Stimulated activated memory B cell treated with anti-CD40 and anti-IgM and Interleukin-4, amounts not matched to agents 10 μg/mL and 1 μg/mL and 100 μg/mL, for 72 hours (primary cell): ENCODE results near the gene TTLL7.
"Not testable (repeated sequence)": the region's sequence is repeated elsewhere in the genome, so short reads cannot be mapped to it uniquely, and the experiment has no call there.

ENCODE experiments used
- ATAC-seq: fragments of 150-1000 bp; cut with Tn5 transposase; 2 replicates; pipeline ENCODE4 v1.10.0; 2021
- H3K27ac Mint-ChIP-seq: one replicate; pipeline ENCODE4 v1.8.0; 2022; ENCODE audit warnings: mild to moderate bottlenecking, mixed read lengths
- H3K27me3 Mint-ChIP-seq: one replicate; pipeline ENCODE4 v1.8.0; 2022; ENCODE audit warnings: mixed read lengths
- H3K36me3 Mint-ChIP-seq: one replicate; pipeline ENCODE4 v1.8.0; 2022; ENCODE audit warnings: mixed read lengths
- H3K4me1 Mint-ChIP-seq: one replicate; pipeline ENCODE4 v1.8.0; 2022; ENCODE audit warnings: mixed read lengths
- H3K4me3 Mint-ChIP-seq: one replicate; pipeline ENCODE4 v1.8.0; 2022; ENCODE audit warnings: mild to moderate bottlenecking, moderate library complexity, mixed read lengths
- H3K9me3 Mint-ChIP-seq: one replicate; pipeline ENCODE4 v1.8.0; 2022; ENCODE audit warnings: mixed read lengths

Gene TTLL7

GRCh38 chr1:84000954-84001495 is 2.1 kb upstream of the TTLL7 start:
- Mint-ChIP-seq H3K27me3 (peaks cover 70% of the 10 kb centered on the region), H3K4me1 (peaks cover 19% of the 10 kb centered on the region), H3K4me3 (no peak overlapping the region), H3K27ac (no peak overlapping the region), H3K9me3 (no peaks in the 10 kb centered on the region), H3K36me3 (no peaks in the 10 kb centered on the region)
- ATAC-seq = no peak

- no peak overlapping the region for H3K27ac Mint-ChIP-seq
- peaks cover 70% of the 10 kb centered on the region for H3K27me3 Mint-ChIP-seq
- ATAC-seq = no peak
- no peak overlapping the region for H3K4me3 Mint-ChIP-seq
- no peaks in the 10 kb centered on the region for H3K36me3 Mint-ChIP-seq
- no peaks in the 10 kb centered on the region for H3K9me3 Mint-ChIP-seq
- H3K4me1 Mint-ChIP-seq = peaks cover 19% of the 10 kb centered on the region
Observed at GRCh38 chr1:84000196-84000885, 1.4 kb upstream of the TTLL7 start.

GRCh38 chr1:83999316-83999819 is 436 bp upstream of the TTLL7 start:
- peaks cover 19% of the 10 kb centered on the region for H3K4me1 Mint-ChIP-seq
- H3K9me3 Mint-ChIP-seq = no peaks in the 10 kb centered on the region
- H3K27ac Mint-ChIP-seq = peak overlapping the region; percentile 81
- peak overlapping the region; percentile 85 for H3K4me3 Mint-ChIP-seq
- H3K36me3 Mint-ChIP-seq = no peaks in the 10 kb centered on the region
- ATAC-seq = peak; percentile 87
- H3K27me3 Mint-ChIP-seq = peaks cover 62% of the 10 kb centered on the region

- H3K4me1 Mint-ChIP-seq = peaks cover 19% of the 10 kb centered on the region
- no peaks in the 10 kb centered on the region for H3K36me3 Mint-ChIP-seq
- H3K9me3 Mint-ChIP-seq = no peaks in the 10 kb centered on the region
- H3K27ac Mint-ChIP-seq = peak overlapping the region; percentile 81
- no peak for ATAC-seq
- H3K27me3 Mint-ChIP-seq = peaks cover 62% of the 10 kb centered on the region
- H3K4me3 Mint-ChIP-seq = peak overlapping the region; percentile 85
Observed at GRCh38 chr1:83998205-83998497, 781 bp downstream of the TTLL7 start.

- no peaks in the 10 kb centered on the region for H3K36me3 Mint-ChIP-seq
- H3K27me3 Mint-ChIP-seq = peaks cover 64% of the 10 kb centered on the region
- no peak overlapping the region for H3K4me3 Mint-ChIP-seq
- ATAC-seq = no peak
- no peaks in the 10 kb centered on the region for H3K9me3 Mint-ChIP-seq
- no peak overlapping the region for H3K27ac Mint-ChIP-seq
- peaks cover 19% of the 10 kb centered on the region for H3K4me1 Mint-ChIP-seq
Observed at GRCh38 chr1:83997631-83998030, 1.3 kb downstream of the TTLL7 start.

GRCh38 chr1:83996621-83997020 is 2.3 kb downstream of the TTLL7 start:
- H3K27ac Mint-ChIP-seq = no peak overlapping the region
- peaks cover 19% of the 10 kb centered on the region for H3K4me1 Mint-ChIP-seq
- no peak for ATAC-seq
- H3K27me3 Mint-ChIP-seq = peaks cover 61% of the 10 kb centered on the region
- H3K9me3 Mint-ChIP-seq = no peaks in the 10 kb centered on the region
- H3K36me3 Mint-ChIP-seq = no peaks in the 10 kb centered on the region
- H3K4me3 Mint-ChIP-seq = no peak overlapping the region

- Mint-ChIP-seq H3K27ac (no peak overlapping the region), H3K27me3 (peaks cover 56% of the 10 kb centered on the region)
Observed at GRCh38 chr1:83996191-83996590, 2.7 kb downstream of the TTLL7 start.

GRCh38 chr1:83995649-83996048 is 3.3 kb downstream of the TTLL7 start:
- Mint-ChIP-seq H3K4me1 (peaks cover 19% of the 10 kb centered on the region), H3K27me3 (peaks cover 51% of the 10 kb centered on the region), H3K36me3 (no peaks in the 10 kb centered on the region), H3K4me3 (no peak overlapping the region), H3K9me3 (no peaks in the 10 kb centered on the region), H3K27ac (no peak overlapping the region)
- ATAC-seq = no peak

More at GRCh38 chr1:83996191-83996590, 2.7 kb downstream of the TTLL7 start:
- no peaks in the 10 kb centered on the region for H3K36me3 Mint-ChIP-seq
- H3K9me3 Mint-ChIP-seq = no peaks in the 10 kb centered on the region
- H3K4me1 Mint-ChIP-seq = peaks cover 19% of the 10 kb centered on the region
- no peak for ATAC-seq
- H3K4me3 Mint-ChIP-seq = no peak overlapping the region

- H3K4me3 Mint-ChIP-seq = no peak overlapping the region
- no peaks in the 10 kb centered on the region for H3K9me3 Mint-ChIP-seq
- no peak for ATAC-seq
- H3K36me3 Mint-ChIP-seq = no peaks in the 10 kb centered on the region
- peaks cover 45% of the 10 kb centered on the region for H3K27me3 Mint-ChIP-seq
- no peak overlapping the region for H3K27ac Mint-ChIP-seq
- peaks cover 6% of the 10 kb centered on the region for H3K4me1 Mint-ChIP-seq
Observed at GRCh38 chr1:83994111-83994510, 4.8 kb downstream of the TTLL7 start.

GRCh38 chr1:83990734-83991133 is 8.2 kb downstream of the TTLL7 start:
- ATAC-seq = no peak
- Mint-ChIP-seq H3K9me3 (peaks cover 4% of the 10 kb centered on the region), H3K27ac (no peak overlapping the region), H3K36me3 (no peaks in the 10 kb centered on the region), H3K4me1 (no peaks in the 10 kb centered on the region), H3K4me3 (no peak overlapping the region), H3K27me3 (peaks cover 26% of the 10 kb centered on the region)

- no peaks in the 10 kb centered on the region for H3K4me1 Mint-ChIP-seq
- ATAC-seq = no peak
- peaks cover 17% of the 10 kb centered on the region for H3K27me3 Mint-ChIP-seq
- H3K4me3 Mint-ChIP-seq = no peak overlapping the region
- H3K36me3 Mint-ChIP-seq = no peaks in the 10 kb centered on the region
- H3K27ac Mint-ChIP-seq = no peak overlapping the region
- peaks cover 4% of the 10 kb centered on the region for H3K9me3 Mint-ChIP-seq
Observed at GRCh38 chr1:83985048-83985447, 13.9 kb downstream of the TTLL7 start.

GRCh38 chr1:83983918-83984317 is 15.0 kb downstream of the TTLL7 start:
- ATAC-seq, H3K4me3 Mint-ChIP-seq, H3K4me1 Mint-ChIP-seq, H3K36me3 Mint-ChIP-seq, H3K9me3 Mint-ChIP-seq, H3K27ac Mint-ChIP-seq, H3K27me3 Mint-ChIP-seq: not testable (repeated sequence)

- Mint-ChIP-seq H3K4me1 (no peaks in the 10 kb centered on the region), H3K9me3 (no peaks in the 10 kb centered on the region), H3K36me3 (no peaks in the 10 kb centered on the region), H3K27ac (no peak overlapping the region), H3K4me3 (no peak overlapping the region), H3K27me3 (peaks cover 15% of the 10 kb centered on the region)
- ATAC-seq = no peak
Observed at GRCh38 chr1:83978056-83978455, 20.9 kb downstream of the TTLL7 start.

GRCh38 chr1:83976920-83977319 is 22.0 kb downstream of the TTLL7 start:
- Mint-ChIP-seq H3K4me1 (no peaks in the 10 kb centered on the region), H3K36me3 (no peaks in the 10 kb centered on the region), H3K9me3 (no peaks in the 10 kb centered on the region), H3K27me3 (peaks cover 19% of the 10 kb centered on the region), H3K27ac (no peak overlapping the region), H3K4me3 (no peak overlapping the region)
- ATAC-seq = no peak

GRCh38 chr1:83970802-83971201 is 28.1 kb downstream of the TTLL7 start:
- no peak overlapping the region for H3K4me3 Mint-ChIP-seq
- no peaks in the 10 kb centered on the region for H3K9me3 Mint-ChIP-seq
- H3K27ac Mint-ChIP-seq = no peak overlapping the region
- H3K36me3 Mint-ChIP-seq = no peaks in the 10 kb centered on the region
- H3K4me1 Mint-ChIP-seq = no peaks in the 10 kb centered on the region
- H3K27me3 Mint-ChIP-seq = peaks cover 10% of the 10 kb centered on the region
- no peak for ATAC-seq

GRCh38 chr1:83970114-83970513 is 28.8 kb downstream of the TTLL7 start:
- Mint-ChIP-seq H3K36me3 (no peaks in the 10 kb centered on the region), H3K4me1 (no peaks in the 10 kb centered on the region), H3K27ac (no peak overlapping the region), H3K9me3 (no peaks in the 10 kb centered on the region), H3K4me3 (no peak overlapping the region), H3K27me3 (peaks cover 10% of the 10 kb centered on the region)
- no peak for ATAC-seq
